Kidney (tissue), 14 donors: Measurements from ENCODE around the gene ZIK1. TPM values are rescaled to one million over a fixed set of nuclear protein-coding genes. Genes with fewer than 3 reads are reported as not detected.

Experiments
- DNase-seq, 5 donors: peaks; one replicate each; pipeline ENCODE4 v3.0.0-alpha.2; 2013 to 2020
- FAIRE-seq: peaks from 2 replicates; lab custom pipeline; 2012; peaks lifted over from hg19 to GRCh38; lab: Jason Lieb, UNC
- H3K27ac ChIP-seq, 2 donors: one replicate each; pipeline ENCODE4 v1.7.0; 2013; ENCODE audit warnings: low read depth in 2 of 2, low read length in 2 of 2, inconsistent platforms in 1 of 2
- H3K27me3 ChIP-seq: one replicate; pipeline ENCODE4 v1.7.1; 2013; ENCODE audit warnings: low read length, inconsistent platforms; ENCODE audit not compliant: control insufficient read depth, insufficient read depth
- H3K36me3 ChIP-seq, 3 donors: one replicate each; pipeline versions ENCODE4 v1.7.0 to v1.7.1; 2013; ENCODE audit warnings: low read length in 3 of 3, control low read depth in 1 of 3, inconsistent platforms in 1 of 3; ENCODE audit not compliant: insufficient read depth in 3 of 3, control insufficient read depth in 2 of 3
- H3K4me1 ChIP-seq, 3 donors: one replicate each; pipeline versions ENCODE4 v1.7.0 to v1.7.1; 2013; ENCODE audit warnings: low read length in 3 of 3, inconsistent platforms in 1 of 3, low read depth in 1 of 3; ENCODE audit not compliant: control insufficient read depth in 2 of 3, insufficient read depth in 2 of 3
- H3K4me3 ChIP-seq, 3 donors: one replicate each; pipeline versions ENCODE4 v1.7.0 to v1.8.1; 2013; ENCODE audit warnings: low read length in 3 of 3, control low read depth in 1 of 3, inconsistent platforms in 1 of 3
- H3K9ac ChIP-seq, 3 donors: one replicate each; pipeline versions ENCODE4 v1.7.0 to v1.7.1; 2013; ENCODE audit warnings: low read length in 3 of 3, control low read depth in 1 of 3, inconsistent platforms in 1 of 3
- H3K9me3 ChIP-seq, 3 donors: one replicate each; pipeline versions ENCODE4 v1.7.0 to v1.7.1; 2013; ENCODE audit warnings: low read length in 3 of 3, control low read depth in 1 of 3, inconsistent platforms in 1 of 3; ENCODE audit not compliant: control insufficient read depth in 2 of 3, insufficient read depth in 1 of 3
- CTCF ChIP-seq: IDR thresholded peaks from 3 replicates; pipeline ENCODE4 v1.5.1; 2012; ENCODE audit warnings: mild to moderate bottlenecking, moderate library complexity, borderline replicate concordance; ENCODE audit not compliant: insufficient read depth; ENCODE audit errors: extremely low read depth
- intact Hi-C: fragments of 100-400 bp; cut with DNase I; formaldehyde crosslinking; loops from one replicate; pipeline ENCODE4 v1.11.1; 2022
- polyA plus RNA-seq: library from polyadenylated mRNA; stranded (reverse); fragments of 350-450 nt; fragmentation: Illumina TruSeq; extraction: RNeasy Lipid Tissue Mini Kit (QIAGEN cat#74804); gene quantifications from one replicate; pipeline ENCODE4 v1.2.3, GENCODE V29; 2014; ENCODE audit warnings: low read depth, low replicate concordance; ENCODE audit not compliant: insufficient read depth
- total RNA-seq: library from RNA; stranded (reverse); fragmentation: NEBNext Ultra II Directional; extraction: Animal tissue kit (Norgen Biotek cat#: 25700); gene quantifications from one replicate; pipeline ENCODE4 v1.2.1, GENCODE V29; 2021
- donor health status: control.
- donor health status: control.
- donor health status: control.
- donor health status: control.
- donor health status: control.
- donor health status: DM: yes; HTN: yes; CAD: no.
- donor health status: Normal renal cell carcinoma (clear cell type).

The ZIK1 gene
- total and polyA plus RNA-seq, 2 donors from 2014 or later: 3.1 to 9.3 TPM

GRCh38 chr19:57599761-57600383, 15.9 kb downstream of the ZIK1 start, which contains the start of gene ZNF530:
ZNF530 (plus strand) TSS chr19:57599885; CDS start chr19:57604346, 4,461 bp downstream.
- no peak for TF ChIP-seq CTCF
- Histone ChIP-seq H3K27me3 (no peaks in the 10 kb centered on the region), H3K4me1 (peaks cover 0 to 9% (median 6%) of the 10 kb centered on the region in 3 donors), H3K27ac (peak within 1 kb of the TSS in 1 of 2 donors; percentile 26), H3K4me3 (peak within 1 kb of the TSS; percentile 55 to 80 (median 80)), H3K9ac (peak within 1 kb of the TSS in 2 of 3 donors; percentile 44 to 56), H3K36me3 (peaks cover 0 to 2% (median under 1%) of the 10 kb centered on the region in 3 donors), H3K9me3 (peaks cover 0 to 6% (median 0%) of the 10 kb centered on the region in 3 donors)
- DNase-seq: peak; percentile 94 to 98 (median 97)
- FAIRE-seq: no peak
- intact Hi-C loops: no loop called here

GRCh38 chr19:57606931-57607330, 23.0 kb downstream of the ZIK1 start:
- intact Hi-C loops: no loop called here
- Histone ChIP-seq H3K4me3 (no peak overlapping the region), H3K9me3 (peaks cover 0 to 17% (median 6%) of the 10 kb centered on the region in 3 donors), H3K36me3 (peaks cover 2 to 11% (median 10%) of the 10 kb centered on the region in 3 donors), H3K27me3 (no peaks in the 10 kb centered on the region), H3K27ac (no peak overlapping the region), H3K4me1 (no peaks in the 10 kb centered on the region), H3K9ac (no peak overlapping the region)
- TF ChIP-seq CTCF: no peak
- DNase-seq: no peak
- no peak for FAIRE-seq

GRCh38 chr19:57611113-57611512, 27.2 kb downstream of the ZIK1 start:
- peaks cover 0 to 5% (median 0%) of the 10 kb centered on the region in 3 donors for H3K4me1 ChIP-seq
- no peak for DNase-seq
- H3K9ac ChIP-seq: no peak overlapping the region
- no peaks in the 10 kb centered on the region for H3K27me3 ChIP-seq
- TF ChIP-seq CTCF: no peak
- H3K9me3 ChIP-seq: peaks cover 5 to 23% (median 10%) of the 10 kb centered on the region in 3 donors
- no peak overlapping the region for H3K27ac ChIP-seq
- peaks cover 5 to 11% (median 8%) of the 10 kb centered on the region in 3 donors for H3K36me3 ChIP-seq
- H3K4me3 ChIP-seq: no peak overlapping the region
- FAIRE-seq: no peak
- intact Hi-C loops: no loop called here
